Endothelial cell (in vitro differentiated cells): Measurements from ENCODE around the gene POU5F1. TPM values are rescaled to one million over a fixed set of nuclear protein-coding genes. Genes with fewer than 3 reads are reported as not detected.
"Not testable (repeated sequence)": the region's sequence is repeated elsewhere in the genome, so short reads cannot be mapped to it uniquely, and the experiment has no call there.

ENCODE experiments used
- DNase-seq: peaks from one replicate; pipeline ENCODE4 v3.0.0; 2021; ENCODE audit warnings: low spot score
- H3K27ac Mint-ChIP-seq: one replicate; pipeline ENCODE4 v1.8.0; 2021; ENCODE audit warnings: mixed read lengths, inconsistent platforms; ENCODE audit not compliant: unreplicated experiment
- H3K27me3 Mint-ChIP-seq: one replicate; pipeline ENCODE4 v1.8.0; 2021; ENCODE audit warnings: mild to moderate bottlenecking, moderate library complexity, mixed read lengths, inconsistent platforms; ENCODE audit not compliant: unreplicated experiment
- H3K36me3 Mint-ChIP-seq: one replicate; pipeline ENCODE4 v1.8.0; 2021; ENCODE audit warnings: mild to moderate bottlenecking, low read depth, mixed read lengths, inconsistent platforms; ENCODE audit not compliant: unreplicated experiment
- H3K4me1 Mint-ChIP-seq: one replicate; pipeline ENCODE4 v1.8.0; 2021; ENCODE audit warnings: mild to moderate bottlenecking, mixed read lengths, inconsistent platforms; ENCODE audit not compliant: unreplicated experiment
- H3K4me3 Mint-ChIP-seq: one replicate; pipeline ENCODE4 v1.8.0; 2021; ENCODE audit warnings: mild to moderate bottlenecking, mixed read lengths, inconsistent platforms; ENCODE audit not compliant: unreplicated experiment
- H3K9me3 Mint-ChIP-seq: one replicate; pipeline ENCODE4 v1.8.0; 2021; ENCODE audit warnings: mixed read lengths, inconsistent platforms; ENCODE audit not compliant: unreplicated experiment
- total RNA-seq: library from RNA; stranded (reverse); fragmentation: NEBNext Ultra II Directional; extraction: Animal tissue kit (Norgen Biotek cat#: 25700); gene quantifications from one replicate; pipeline ENCODE4 v1.2.1, GENCODE V29; 2021; ENCODE audit not compliant: unreplicated experiment
- TF ChIP-seq, protein P1 (sequence below): fragments of 200-600 bp; sonication (generic); IDR thresholded peaks from one replicate; pipeline ENCODE4 v1.5.0; 2021; ENCODE audit warnings: antibody characterized with exemption; ENCODE audit not compliant: unreplicated experiment

Gene POU5F1
- total RNA-seq, 1 donor from 2014 or later: 88.7 TPM

- H3K27me3 Mint-ChIP-seq: peaks cover 2% of the 10 kb centered on the region
- H3K4me3 Mint-ChIP-seq: no peak overlapping the region
- DNase-seq: no peak
- H3K4me1 Mint-ChIP-seq: peaks cover 21% of the 10 kb centered on the region
- no peaks in the 10 kb centered on the region for H3K36me3 Mint-ChIP-seq
- TF ChIP-seq, protein P1, sequence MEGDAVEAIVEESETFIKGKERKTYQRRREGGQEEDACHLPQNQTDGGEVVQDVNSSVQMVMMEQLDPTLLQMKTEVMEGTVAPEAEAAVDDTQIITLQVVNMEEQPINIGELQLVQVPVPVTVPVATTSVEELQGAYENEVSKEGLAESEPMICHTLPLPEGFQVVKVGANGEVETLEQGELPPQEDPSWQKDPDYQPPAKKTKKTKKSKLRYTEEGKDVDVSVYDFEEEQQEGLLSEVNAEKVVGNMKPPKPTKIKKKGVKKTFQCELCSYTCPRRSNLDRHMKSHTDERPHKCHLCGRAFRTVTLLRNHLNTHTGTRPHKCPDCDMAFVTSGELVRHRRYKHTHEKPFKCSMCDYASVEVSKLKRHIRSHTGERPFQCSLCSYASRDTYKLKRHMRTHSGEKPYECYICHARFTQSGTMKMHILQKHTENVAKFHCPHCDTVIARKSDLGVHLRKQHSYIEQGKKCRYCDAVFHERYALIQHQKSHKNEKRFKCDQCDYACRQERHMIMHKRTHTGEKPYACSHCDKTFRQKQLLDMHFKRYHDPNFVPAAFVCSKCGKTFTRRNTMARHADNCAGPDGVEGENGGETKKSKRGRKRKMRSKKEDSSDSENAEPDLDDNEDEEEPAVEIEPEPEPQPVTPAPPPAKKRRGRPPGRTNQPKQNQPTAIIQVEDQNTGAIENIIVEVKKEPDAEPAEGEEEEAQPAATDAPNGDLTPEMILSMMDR: no peak
- no peaks in the 10 kb centered on the region for H3K9me3 Mint-ChIP-seq
- H3K27ac Mint-ChIP-seq: peak overlapping the region; percentile 95
Observed at GRCh38 chr6:31203345-31203979, 33.0 kb upstream of the POU5F1 start.

GRCh38 chr6:31202259-31203166 is 32.0 kb upstream of the POU5F1 start:
- peaks cover 21% of the 10 kb centered on the region for H3K4me1 Mint-ChIP-seq
- TF ChIP-seq, protein P1: no peak
- H3K9me3 Mint-ChIP-seq: no peaks in the 10 kb centered on the region
- H3K27ac Mint-ChIP-seq: peak overlapping the region; percentile 95
- no peaks in the 10 kb centered on the region for H3K36me3 Mint-ChIP-seq
- DNase-seq: peak; percentile 24
- H3K4me3 Mint-ChIP-seq: no peak overlapping the region
- peaks cover 2% of the 10 kb centered on the region for H3K27me3 Mint-ChIP-seq

DNA sequence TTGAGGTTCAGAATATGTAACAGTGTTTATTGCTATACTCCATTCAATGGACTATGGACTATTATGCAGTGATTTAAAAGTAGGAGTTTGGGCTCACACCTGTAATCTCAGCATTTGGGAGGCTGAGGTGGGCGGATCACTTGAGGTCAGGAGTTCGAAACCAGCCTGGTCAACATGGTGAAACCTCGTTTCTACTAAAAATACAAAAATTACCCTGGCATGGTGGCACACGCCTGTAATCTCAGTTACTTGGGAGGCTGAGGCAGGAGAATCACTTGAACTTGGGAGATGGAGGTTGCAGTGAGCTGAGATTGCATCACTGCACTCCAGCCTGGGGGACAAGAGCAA is 28.6 kb upstream of the POU5F1 start:
- H3K4me3 Mint-ChIP-seq, H3K27ac Mint-ChIP-seq, H3K36me3 Mint-ChIP-seq, H3K27me3 Mint-ChIP-seq, H3K9me3 Mint-ChIP-seq, DNase-seq: not testable (repeated sequence)
- H3K4me1 Mint-ChIP-seq: peaks cover 16% of the 10 kb centered on the region

DNA sequence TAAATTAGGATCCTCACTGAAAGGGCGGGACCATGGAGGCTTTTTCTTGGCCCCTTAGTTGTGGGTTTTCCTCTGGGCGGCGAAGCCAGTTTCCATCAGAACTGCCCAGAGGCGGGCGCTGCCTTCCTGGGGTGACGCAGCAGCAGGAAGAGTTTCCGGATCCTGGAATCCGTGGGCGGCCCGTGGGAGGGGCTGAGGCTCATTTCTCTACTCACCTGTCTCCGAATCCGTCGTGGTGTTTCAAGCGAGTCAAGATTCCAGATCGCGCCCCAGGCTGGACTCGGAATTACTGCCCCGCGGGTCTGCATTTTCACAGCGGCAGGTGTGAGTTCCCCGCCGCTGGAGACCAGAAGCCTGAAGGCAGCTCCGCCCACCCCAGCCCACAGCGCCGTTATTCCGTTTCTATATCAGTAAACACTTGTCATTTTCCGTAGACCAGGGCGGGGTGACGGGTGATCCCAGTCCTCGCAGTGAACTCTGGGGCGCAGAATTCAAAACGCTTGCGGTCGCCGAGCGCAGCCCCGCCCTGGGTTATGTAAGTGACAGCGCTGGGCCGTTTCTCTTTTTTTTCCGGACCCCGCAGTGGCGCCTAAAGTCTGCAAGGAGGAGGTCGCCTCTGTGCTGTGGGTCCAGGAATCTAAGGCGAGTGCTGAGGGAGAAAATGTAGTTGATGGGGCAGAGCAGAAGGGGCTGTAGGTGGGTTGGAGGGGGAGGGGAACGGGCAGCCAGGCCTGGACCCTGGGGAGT is 27.2 kb upstream of the POU5F1 start:
- H3K27me3 Mint-ChIP-seq: peaks cover 4% of the 10 kb centered on the region
- TF ChIP-seq, protein P1: no peak

GRCh38 chr6:31196251-31197022 is 26.0 kb upstream of the POU5F1 start:
- H3K36me3 Mint-ChIP-seq, H3K4me1 Mint-ChIP-seq, H3K27me3 Mint-ChIP-seq, DNase-seq, H3K9me3 Mint-ChIP-seq: not testable (repeated sequence)
- Mint-ChIP-seq H3K27ac (peak overlapping the region; percentile 85), H3K4me3 (peak overlapping the region; percentile 85)

More for the DNA sequence above, 27.2 kb upstream of the POU5F1 start:
- DNase-seq: peak; percentile 65
- Mint-ChIP-seq H3K9me3 (no peaks in the 10 kb centered on the region), H3K4me1 (peaks cover 2% of the 10 kb centered on the region), H3K4me3 (peak overlapping the region; percentile 85), H3K27ac (peak overlapping the region; percentile 85), H3K36me3 (no peaks in the 10 kb centered on the region)

DNA sequence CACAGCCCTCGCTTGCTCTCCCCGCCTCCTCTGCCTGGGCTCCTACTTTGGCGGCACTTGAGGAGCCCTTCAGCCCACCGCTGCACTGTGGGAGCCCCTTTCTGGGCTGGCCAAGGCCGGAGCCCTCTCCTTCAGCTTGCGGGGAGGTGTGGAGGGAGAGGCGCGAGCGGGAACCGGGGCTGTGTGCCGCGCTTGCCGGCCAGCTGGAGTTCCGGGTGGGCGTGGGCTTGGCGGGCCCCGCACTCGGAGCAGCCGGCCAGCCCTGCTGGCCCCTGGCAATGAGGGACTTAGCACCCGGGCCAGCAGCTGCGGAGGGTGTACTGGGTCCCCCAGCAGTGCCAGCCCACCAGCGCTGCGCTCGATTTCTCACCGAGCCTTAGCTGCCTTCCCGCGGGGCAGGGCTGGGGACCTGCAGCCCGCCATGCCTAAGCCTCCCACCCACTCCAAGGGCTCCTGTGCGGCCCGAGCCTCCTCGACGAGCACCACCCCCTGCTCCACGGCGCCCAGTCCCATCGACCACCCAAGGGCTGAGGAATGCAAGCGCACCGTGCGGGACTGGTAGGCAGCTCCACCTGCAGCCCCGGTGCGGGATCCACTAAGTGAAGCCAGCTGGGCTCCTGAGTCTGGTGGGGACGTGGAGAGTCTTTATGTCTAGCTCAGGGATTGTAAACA is 25.0 kb upstream of the POU5F1 start:
- not testable (repeated sequence) for H3K27ac Mint-ChIP-seq, H3K4me1 Mint-ChIP-seq, H3K4me3 Mint-ChIP-seq, H3K36me3 Mint-ChIP-seq, H3K9me3 Mint-ChIP-seq, H3K27me3 Mint-ChIP-seq, DNase-seq
